Embryonic facial prominence (tissue), 1 donor: Measurements from ENCODE around the gene RMND5B.
"Not testable (repeated sequence)": the region's sequence is repeated elsewhere in the genome, so short reads cannot be mapped to it uniquely, and the experiment has no call there.

Experiments used
- DNase-seq: peaks from one replicate; pipeline ENCODE4 v3.0.0-alpha.2; 2016; ENCODE audit errors: extremely low spot score

RMND5B gene

GRCh38 chr5:178130576-178131445 is at the start of gene RMND5B:
TSS of gene RMND5B (plus strand) at chr5:178131014. CDS start at chr5:178138120, 7,106 bp downstream.
- peak; percentile 45 for DNase-seq

GRCh38 chr5:178081571-178082243 is 49.1 kb upstream of the RMND5B start:
- no peak for DNase-seq

GRCh38 chr5:178083922-178084321 is 46.9 kb upstream of the RMND5B start:
- no peak for DNase-seq

GRCh38 chr5:178085316-178085715 is 45.5 kb upstream of the RMND5B start:
- DNase-seq: no peak

GRCh38 chr5:178086266-178086665 is 44.5 kb upstream of the RMND5B start:
- DNase-seq: no peak

- not testable (repeated sequence) for DNase-seq
Measured at GRCh38 chr5:178087199-178087598, 43.6 kb upstream of the RMND5B start.

- no peak for DNase-seq
Measured at GRCh38 chr5:178090856-178091255, 40.0 kb upstream of the RMND5B start.

- no peak for DNase-seq
Measured at GRCh38 chr5:178093134-178093533, 37.7 kb upstream of the RMND5B start.

- no peak for DNase-seq
Measured at GRCh38 chr5:178094345-178094744, 36.5 kb upstream of the RMND5B start.

GRCh38 chr5:178098685-178099084 is 32.1 kb upstream of the RMND5B start:
- no peak for DNase-seq

- DNase-seq: no peak
Measured at GRCh38 chr5:178103612-178104011, 27.2 kb upstream of the RMND5B start.

GRCh38 chr5:178104492-178104891 is 26.3 kb upstream of the RMND5B start:
- DNase-seq: no peak

GRCh38 chr5:178106086-178106485 is 24.7 kb upstream of the RMND5B start:
- no peak for DNase-seq

GRCh38 chr5:178106556-178107239 is 24.1 kb upstream of the RMND5B start:
- DNase-seq: no peak

GRCh38 chr5:178107756-178108310 is 23.0 kb upstream of the RMND5B start:
- DNase-seq: no peak

GRCh38 chr5:178108446-178108845 is 22.4 kb upstream of the RMND5B start:
- DNase-seq: no peak

GRCh38 chr5:178108966-178109365 is 21.8 kb upstream of the RMND5B start:
- no peak for DNase-seq

- no peak for DNase-seq
Measured at GRCh38 chr5:178110511-178110910, 20.3 kb upstream of the RMND5B start.

GRCh38 chr5:178111925-178112324 is 18.9 kb upstream of the RMND5B start:
- DNase-seq: no peak

- DNase-seq: no peak
Measured at GRCh38 chr5:178112545-178112944, 18.3 kb upstream of the RMND5B start.

- peak; percentile 66 for DNase-seq
Measured at GRCh38 chr5:178113141-178113787, 17.6 kb upstream of the RMND5B start, which contains the start of gene N4BP3. TSS of gene N4BP3 (plus strand) at chr5:178113532. CDS start at chr5:178119584, 6,052 bp downstream.
